ENCODE measurements around the gene NPY5R. TPM values are rescaled to one million over a fixed set of nuclear protein-coding genes. Genes with fewer than 3 reads are reported as not detected.

Gene NPY5R
- polyA plus RNA-seq, 1 donor from 2014 or later, result 1.3 TPM

GRCh38 chr4:163382178-163382869 is 38.6 kb downstream of the NPY5R start (continued):
- TF ChIP-seq REST (IDR thresholded peaks at IDR 0.05; ENCODE audit: borderline replicate concordance), result no peak
- TF ChIP-seq TAF1 (IDR thresholded peaks at IDR 0.05; ENCODE audit: low read depth), result no peak

GRCh38 chr4:163384434-163384833 is 40.7 kb downstream of the NPY5R start:
- no peak overlapping the region for H3K9ac ChIP-seq (ENCODE audit: low read length)
- H3K36me3 ChIP-seq (ENCODE audit: insufficient read depth, low read length), result no peaks in the 10 kb centered on the region
- H3K4me3 ChIP-seq (ENCODE audit: low read length), result no peak overlapping the region
- H2AFZ ChIP-seq (ENCODE audit: low read depth, low read length), result no peak overlapping the region
- H3K79me2 ChIP-seq (replicated peaks; ENCODE audit: insufficient read depth, low read length), result no peaks in the 10 kb centered on the region
- no peak overlapping the region for H3K27ac ChIP-seq (ENCODE audit: low read length)
- H3F3A ChIP-seq (ENCODE audit: insufficient read depth, low read length, poor library complexity, severe bottlenecking), result no peaks in the 10 kb centered on the region
- no peaks in the 10 kb centered on the region for H4K20me1 ChIP-seq (ENCODE audit: insufficient read depth)
- H3K9me3 ChIP-seq (ENCODE audit: low read length), result no peaks in the 10 kb centered on the region
- no peaks in the 10 kb centered on the region for H3K9me2 ChIP-seq (ENCODE audit: insufficient read depth, low read length)
- no peak for TF ChIP-seq MXI1 (conservative IDR thresholded peaks at IDR 0.05; ENCODE audit: poor library complexity, severe bottlenecking)
- TF ChIP-seq TAF1 (IDR thresholded peaks at IDR 0.05; ENCODE audit: low read depth), result no peak
- TF ChIP-seq EP300 (conservative IDR thresholded peaks at IDR 0.05; ENCODE audit: poor library complexity, severe bottlenecking), result no peak
- no peak for TF ChIP-seq POLR2AphosphoS5 (IDR thresholded peaks at IDR 0.05)
- no peak for TF ChIP-seq REST (IDR thresholded peaks at IDR 0.05; ENCODE audit: borderline replicate concordance)
- TF ChIP-seq RAD21 (conservative IDR thresholded peaks at IDR 0.05), result no peak
- no peak for TF ChIP-seq EZH2 (IDR thresholded peaks at IDR 0.05; ENCODE audit: borderline replicate concordance, insufficient read depth, low read length, poor library complexity, severe bottlenecking)
- TF ChIP-seq CTCF (IDR thresholded peaks at IDR 0.05; ENCODE audit: poor library complexity, severe bottlenecking), result no peak
- TF ChIP-seq SMC3 (conservative IDR thresholded peaks at IDR 0.05; ENCODE audit: poor library complexity), result no peak
- no peak overlapping the region for H3K4me2 ChIP-seq (ENCODE audit: low read length)
- no peaks in the 10 kb centered on the region for H3K27me3 ChIP-seq (ENCODE audit: insufficient read depth, low read depth, low read length)

All from neural cell (in vitro differentiated cells).